Effector memory CD4-positive, alpha-beta T cell (primary cell): Measurements from ENCODE around the gene XPO4.

ENCODE experiments used
- DNase-seq, 3 donors: peaks; one replicate each; pipeline ENCODE4 v3.0.0-alpha.2; 2020
- H3K27ac ChIP-seq: 2 replicates; pipeline ENCODE4 v1.7.0; 2013; ENCODE audit warnings: mild to moderate bottlenecking, low read length, moderate library complexity; ENCODE audit not compliant: insufficient read depth, poor library complexity, severe bottlenecking
- H3K27me3 ChIP-seq: replicated peaks from 2 replicates; pipeline ENCODE4 v1.7.0; 2013; ENCODE audit warnings: mild to moderate bottlenecking, low read length; ENCODE audit not compliant: insufficient read depth, control insufficient read depth, poor library complexity, severe bottlenecking
- H3K36me3 ChIP-seq: 2 replicates; pipeline ENCODE4 v1.7.0; 2013; ENCODE audit warnings: mild to moderate bottlenecking, low read length, moderate library complexity; ENCODE audit not compliant: control insufficient read depth, insufficient read depth
- H3K4me1 ChIP-seq: 2 replicates; pipeline ENCODE4 v1.7.0; 2013; ENCODE audit warnings: low read length, mild to moderate bottlenecking; ENCODE audit not compliant: control insufficient read depth, insufficient read depth, poor library complexity, severe bottlenecking
- H3K4me3 ChIP-seq: 2 replicates; pipeline ENCODE4 v1.7.0; 2013; ENCODE audit warnings: low read length, low read depth, mild to moderate bottlenecking; ENCODE audit not compliant: insufficient read depth, poor library complexity, severe bottlenecking
- H3K9me3 ChIP-seq: 2 replicates; pipeline ENCODE4 v1.7.0; 2013; ENCODE audit warnings: mild to moderate bottlenecking, low read length, moderate library complexity; ENCODE audit not compliant: control insufficient read depth

Gene XPO4

GRCh38 chr13:20832861-20833260 lies 69.7 kb downstream of the XPO4 start:
- Histone ChIP-seq H3K4me3 (no peak overlapping the region), H3K4me1 (no peaks in the 10 kb centered on the region), H3K27ac (no peak overlapping the region), H3K36me3 (peaks cover 4% of the 10 kb centered on the region), H3K9me3 (no peaks in the 10 kb centered on the region), H3K27me3 (no peaks in the 10 kb centered on the region)
- DNase-seq, result no peak

- H3K27me3 ChIP-seq, result no peaks in the 10 kb centered on the region
- H3K9me3 ChIP-seq, result no peaks in the 10 kb centered on the region
- no peak overlapping the region for H3K4me3 ChIP-seq
- no peaks in the 10 kb centered on the region for H3K4me1 ChIP-seq
- H3K27ac ChIP-seq, result no peak overlapping the region
- H3K36me3 ChIP-seq, result peaks cover 4% of the 10 kb centered on the region
- DNase-seq, result no peak
These were observed 70.6 kb downstream of the XPO4 start for GRCh38 chr13:20831933-20832332.

- Histone ChIP-seq H3K36me3 (peaks cover 4% of the 10 kb centered on the region), H3K4me1 (no peaks in the 10 kb centered on the region), H3K9me3 (no peaks in the 10 kb centered on the region), H3K4me3 (no peak overlapping the region), H3K27me3 (no peaks in the 10 kb centered on the region), H3K27ac (no peak overlapping the region)
- DNase-seq, result no peak
These were observed 71.3 kb downstream of the XPO4 start for GRCh38 chr13:20831254-20831653.

- Histone ChIP-seq H3K9me3 (no peaks in the 10 kb centered on the region), H3K4me1 (no peaks in the 10 kb centered on the region), H3K36me3 (peaks cover 4% of the 10 kb centered on the region), H3K27me3 (no peaks in the 10 kb centered on the region), H3K4me3 (no peak overlapping the region), H3K27ac (no peak overlapping the region)
- peak in 1 of 3 donors; percentile 29 for DNase-seq
These were observed 73.8 kb downstream of the XPO4 start for GRCh38 chr13:20828539-20829364.

GRCh38 chr13:20826843-20827560 lies 75.5 kb downstream of the XPO4 start:
- no peaks in the 10 kb centered on the region for H3K9me3 ChIP-seq
- no peak overlapping the region for H3K27ac ChIP-seq
- DNase-seq, result no peak
- H3K36me3 ChIP-seq, result no peaks in the 10 kb centered on the region
- H3K27me3 ChIP-seq, result no peaks in the 10 kb centered on the region
- H3K4me1 ChIP-seq, result no peaks in the 10 kb centered on the region
- H3K4me3 ChIP-seq, result no peak overlapping the region

- H3K27ac ChIP-seq, result no peak overlapping the region
- H3K36me3 ChIP-seq, result peaks cover 5% of the 10 kb centered on the region
- H3K4me1 ChIP-seq, result no peaks in the 10 kb centered on the region
- no peak overlapping the region for H3K4me3 ChIP-seq
- no peaks in the 10 kb centered on the region for H3K9me3 ChIP-seq
- H3K27me3 ChIP-seq, result no peaks in the 10 kb centered on the region
- DNase-seq, result no peak
These were observed 76.2 kb downstream of the XPO4 start for GRCh38 chr13:20826301-20826700.

- Histone ChIP-seq H3K27me3 (no peaks in the 10 kb centered on the region), H3K36me3 (peaks cover 6% of the 10 kb centered on the region), H3K27ac (no peak overlapping the region), H3K9me3 (no peaks in the 10 kb centered on the region), H3K4me1 (no peaks in the 10 kb centered on the region), H3K4me3 (no peak overlapping the region)
- no peak for DNase-seq
These were observed 77.1 kb downstream of the XPO4 start for GRCh38 chr13:20825477-20825875.

GRCh38 chr13:20824762-20825476 lies 77.6 kb downstream of the XPO4 start:
- H3K27ac ChIP-seq, result no peak overlapping the region
- peaks cover 6% of the 10 kb centered on the region for H3K36me3 ChIP-seq
- H3K27me3 ChIP-seq, result no peaks in the 10 kb centered on the region
- H3K4me1 ChIP-seq, result no peaks in the 10 kb centered on the region
- DNase-seq, result no peak
- no peaks in the 10 kb centered on the region for H3K9me3 ChIP-seq
- no peak overlapping the region for H3K4me3 ChIP-seq

- no peak overlapping the region for H3K27ac ChIP-seq
- H3K4me3 ChIP-seq, result no peak overlapping the region
- peaks cover 6% of the 10 kb centered on the region for H3K36me3 ChIP-seq
- H3K27me3 ChIP-seq, result no peaks in the 10 kb centered on the region
- DNase-seq, result no peak
- no peaks in the 10 kb centered on the region for H3K9me3 ChIP-seq
- no peaks in the 10 kb centered on the region for H3K4me1 ChIP-seq
These were observed 79.5 kb downstream of the XPO4 start for GRCh38 chr13:20823071-20823470.

- H3K4me3 ChIP-seq, result no peak overlapping the region
- DNase-seq, result no peak
- H3K4me1 ChIP-seq, result no peaks in the 10 kb centered on the region
- H3K27ac ChIP-seq, result no peak overlapping the region
- peaks cover 6% of the 10 kb centered on the region for H3K36me3 ChIP-seq
- no peaks in the 10 kb centered on the region for H3K9me3 ChIP-seq
- no peaks in the 10 kb centered on the region for H3K27me3 ChIP-seq
These were observed 80.1 kb downstream of the XPO4 start for GRCh38 chr13:20822406-20822805.
